SKM-1 treated with dmso at 0.1 percent for 144 hours (cell line): Measurements from ENCODE around the gene CD44.

Experiments
- DNase-seq: peaks from one replicate; lab custom pipeline; 2025; ENCODE audit not compliant: unreplicated experiment; lab: John Stamatoyannopoulos, UW

The CD44 gene

GRCh38 chr11:35250621-35251020 is 111.7 kb downstream of the CD44 start:
- DNase-seq = peak; percentile 12

DNA sequence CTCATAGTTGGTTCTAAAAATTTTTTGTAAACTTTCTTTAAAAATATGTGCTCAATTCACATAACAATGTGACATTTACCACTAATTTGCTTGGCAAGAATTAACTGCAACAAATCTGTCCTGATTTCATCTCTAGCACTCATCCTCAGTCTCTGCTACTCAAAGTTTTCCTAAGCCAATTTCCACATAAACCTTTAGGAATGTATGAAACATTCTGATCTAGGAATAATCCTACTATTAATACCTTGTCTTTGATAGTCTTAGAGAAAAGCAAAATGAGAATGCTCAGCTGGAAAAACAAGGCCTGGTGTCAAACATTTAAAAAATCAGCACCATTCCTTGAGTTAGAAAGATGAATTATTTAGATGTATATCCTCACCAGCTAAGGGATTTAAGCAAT is 114.3 kb downstream of the CD44 start:
- no peak for DNase-seq

GRCh38 chr11:35255514-35255913 is 116.5 kb downstream of the CD44 start:
- DNase-seq = no peak

- no peak for DNase-seq
Measured at GRCh38 chr11:35256296-35256695, 117.3 kb downstream of the CD44 start.

GRCh38 chr11:35257281-35257680 is 118.3 kb downstream of the CD44 start:
- no peak for DNase-seq

GRCh38 chr11:35259529-35259928 is 120.6 kb downstream of the CD44 start:
- DNase-seq = no peak

GRCh38 chr11:35260342-35260985 is 121.5 kb downstream of the CD44 start:
- no peak for DNase-seq

DNA sequence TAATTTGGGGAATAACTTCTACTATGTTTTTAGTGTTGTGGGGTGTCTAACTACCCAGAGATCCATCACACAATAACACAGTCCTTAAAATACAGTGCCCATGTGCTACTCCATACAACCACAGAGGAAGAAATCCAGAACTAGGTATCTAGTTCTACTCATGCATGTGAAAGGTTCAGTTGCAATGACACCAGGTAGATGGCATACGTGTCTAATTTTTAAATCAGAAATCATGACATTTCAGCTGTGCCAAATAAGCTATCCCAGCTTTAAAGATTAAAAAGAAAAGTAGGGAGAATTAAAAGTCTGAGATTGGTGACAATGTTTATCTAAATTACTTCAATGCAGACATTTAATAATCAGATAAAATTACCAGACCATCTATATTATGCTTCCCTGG is 122.2 kb downstream of the CD44 start:
- DNase-seq = no peak

- DNase-seq = no peak
Measured at GRCh38 chr11:35262056-35262455, 123.1 kb downstream of the CD44 start.

- no peak for DNase-seq
Measured at GRCh38 chr11:35262735-35263134, 123.8 kb downstream of the CD44 start.

- DNase-seq = no peak
Measured at GRCh38 chr11:35265755-35266454, 126.9 kb downstream of the CD44 start.

GRCh38 chr11:35267504-35267903 is 128.5 kb downstream of the CD44 start:
- DNase-seq = no peak

DNA sequence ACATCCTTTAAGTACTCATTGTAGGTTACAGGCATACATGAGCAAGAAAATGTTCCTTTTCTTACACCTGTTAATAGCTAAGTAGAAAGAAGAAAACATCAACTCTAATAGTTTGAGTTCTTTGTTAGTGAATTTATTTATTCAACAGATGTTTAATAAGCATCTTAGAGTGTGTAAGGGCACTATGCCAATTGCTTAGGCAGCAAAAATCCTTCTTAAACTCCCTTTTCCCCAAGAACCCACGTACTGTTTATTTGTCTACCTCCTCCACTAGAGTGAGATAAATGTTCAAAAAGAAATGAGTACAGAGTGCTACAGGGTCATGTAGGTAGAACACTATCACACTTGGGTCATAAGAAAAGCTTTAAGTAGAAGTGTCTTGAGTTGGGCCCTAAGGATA is 131.4 kb downstream of the CD44 start:
- DNase-seq = no peak

DNA sequence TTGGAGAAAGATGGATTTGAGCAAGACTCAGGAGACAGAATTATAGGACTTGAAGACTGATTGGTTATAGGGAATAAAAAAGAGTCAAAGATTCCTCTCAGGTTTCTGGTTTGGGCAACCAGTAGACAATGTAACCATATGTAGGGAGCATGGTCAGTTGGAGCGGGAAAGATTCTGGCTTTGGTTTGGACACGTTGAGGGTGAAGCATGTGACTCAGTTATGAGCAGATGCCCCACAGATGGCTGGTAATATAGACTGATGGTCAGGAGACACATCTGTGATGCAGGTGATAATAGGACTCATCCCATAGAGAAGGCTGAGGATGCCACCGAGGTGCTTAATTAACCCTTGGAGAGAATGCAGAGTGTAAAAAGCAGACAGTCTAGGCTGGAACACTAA is 132.1 kb downstream of the CD44 start:
- no peak for DNase-seq

GRCh38 chr11:35272391-35272902 is 133.5 kb downstream of the CD44 start:
- DNase-seq = peak; percentile 72

DNA sequence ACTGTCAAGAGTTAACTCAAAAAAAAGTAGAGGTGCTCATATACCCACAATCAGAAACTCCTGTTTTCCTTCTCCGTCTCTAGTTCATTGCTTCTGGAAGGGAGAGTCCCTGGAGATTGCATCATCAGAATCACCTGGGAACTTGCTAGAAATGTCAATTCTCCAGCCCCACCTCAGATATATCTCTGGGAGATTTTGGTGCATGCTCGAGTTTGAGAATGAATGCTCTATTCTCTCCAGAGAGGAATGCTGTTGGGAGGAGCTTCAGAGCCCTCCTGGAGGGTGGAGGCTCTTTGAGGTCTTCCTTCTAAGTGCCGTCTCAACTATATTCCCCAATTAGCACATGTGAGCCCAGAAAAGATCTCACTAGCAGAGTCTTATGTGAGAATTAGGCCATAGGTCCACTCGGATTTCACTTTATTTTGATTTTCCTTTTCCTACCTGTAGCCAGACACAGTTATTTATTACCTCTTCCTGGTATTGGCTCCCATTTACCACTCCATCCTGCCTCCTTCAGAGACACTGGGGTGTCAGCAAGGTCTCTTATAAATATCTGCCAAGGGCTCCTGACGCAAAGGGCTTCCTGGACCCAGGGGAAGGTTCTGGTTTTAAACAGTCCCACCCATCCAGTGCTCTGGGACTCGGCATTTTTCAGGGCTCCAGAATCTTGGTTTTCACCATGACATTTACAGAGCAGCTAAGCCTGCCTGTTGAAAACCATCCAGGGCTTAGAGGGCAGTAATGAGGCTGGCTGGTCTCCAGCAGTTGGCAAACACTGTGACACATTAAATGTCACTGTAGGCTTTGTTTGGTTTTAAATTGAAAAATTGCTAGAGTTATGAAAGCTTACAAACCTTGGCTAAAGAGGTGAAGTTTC is 136.2 kb downstream of the CD44 start:
- DNase-seq = no peak

GRCh38 chr11:35275786-35276170 is 136.8 kb downstream of the CD44 start:
- no peak for DNase-seq

GRCh38 chr11:35276396-35277145 is 137.6 kb downstream of the CD44 start:
- no peak for DNase-seq

DNA sequence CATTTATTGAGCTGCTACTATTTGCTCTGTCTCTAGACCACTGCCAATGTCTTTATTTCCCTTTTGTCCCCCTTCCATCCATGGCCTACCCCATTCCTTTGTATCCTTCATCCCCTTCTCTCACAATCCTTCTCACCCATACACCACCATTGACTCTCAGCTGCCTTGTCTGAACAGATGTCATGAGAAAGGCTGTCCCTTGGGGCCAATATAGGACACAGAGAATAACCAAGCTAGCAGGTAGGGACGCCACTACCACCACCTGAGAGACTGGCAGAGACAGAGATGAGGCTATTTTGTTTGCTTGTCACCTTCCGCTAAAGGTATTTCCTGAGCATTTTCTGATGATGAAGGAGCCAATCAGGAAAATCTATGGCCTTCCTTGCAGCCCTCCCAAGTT is 138.9 kb downstream of the CD44 start:
- DNase-seq = no peak

DNA sequence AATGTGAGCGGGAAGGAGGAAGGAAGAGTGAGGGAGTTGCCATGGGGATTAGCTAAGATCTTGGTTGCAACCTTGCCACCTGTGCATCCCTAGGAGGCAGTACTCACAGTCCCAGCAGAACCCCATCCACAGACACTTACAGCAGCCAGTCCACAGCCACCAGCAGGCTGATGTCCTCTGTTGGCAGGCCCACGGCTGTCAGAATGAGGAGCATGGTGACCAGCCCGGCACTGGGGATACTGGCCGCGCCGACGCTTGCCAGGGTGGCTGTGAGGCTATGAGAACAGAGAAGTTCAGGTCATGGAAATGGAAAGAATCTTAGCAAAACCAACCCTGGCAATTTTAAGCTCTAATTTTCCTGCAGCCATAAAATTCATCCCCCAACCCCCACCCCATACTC is 141.8 kb downstream of the CD44 start:
- no peak for DNase-seq

- DNase-seq = no peak
Measured at GRCh38 chr11:35281169-35281688, 142.3 kb downstream of the CD44 start.
